B cell (primary cell): ENCODE results near the gene HTRA3. TPM values are rescaled to one million over a fixed set of nuclear protein-coding genes. Genes with fewer than 3 reads are reported as not detected.
A peak's percentile ranks its signal among the peaks of the same experiment; 100 is the strongest.

Source experiments
- ATAC-seq: fragments of 200-7000 bp; cut with Tn5 transposase; one replicate; pipeline ENCODE4 v1.10.0; 2021; ENCODE audit warnings: low read depth, mild to moderate bottlenecking, moderate number of reproducible peaks, moderate library complexity
- CTCF ChIA-PET: fragments of 350-600 bp; sonication (Branson Sonifier 250); formaldehyde crosslinking; loops from one replicate; lab custom pipeline; 2021; ENCODE audit warnings: antibody characterized with exemption, inconsistent platforms; lab: Charles Lee
- POLR2A ChIA-PET: fragments of 350-600 bp; sonication (Branson Sonifier 250); formaldehyde crosslinking; loops from one replicate; lab custom pipeline; 2021; ENCODE audit warnings: antibody characterized with exemption; lab: Charles Lee
- DNase-seq: peaks from one replicate; pipeline ENCODE4 v3.0.0; 2013
- H2AFZ ChIP-seq: 2 replicates; pipeline ENCODE4 v1.6.1; 2012; ENCODE audit warnings: mild to moderate bottlenecking, low read depth, low read length; ENCODE audit not compliant: insufficient read depth, poor library complexity, severe bottlenecking
- H3K27ac ChIP-seq, 2 donors: 1 replicate in 1 of 2; 2 replicates in 1 of 2; pipeline ENCODE4 v1.5.1; 2012 to 2013; ENCODE audit warnings: low read length in 2 of 2, mild to moderate bottlenecking in 2 of 2, moderate library complexity in 1 of 2
- H3K27me3 ChIP-seq, 4 experiments: fragments of 200-600 bp in 1 of 4; sonication (generic) in 1 of 4; replicated peaks in 1 of 4; 1 replicate in 2 of 4; 2 replicates in 2 of 4; pipeline versions ENCODE4 v1.6.1 to v1.7.0; 2013 to 2016; ENCODE audit warnings: low read length in 3 of 4, mild to moderate bottlenecking in 2 of 4, mixed read lengths in 1 of 4, moderate library complexity in 1 of 4; ENCODE audit not compliant: insufficient read depth in 4 of 4, control insufficient read depth in 3 of 4; ENCODE audit errors: control extremely low read depth in 1 of 4
- H3K36me3 ChIP-seq, 2 experiments: replicated peaks in 1 of 2; 1 replicate in 1 of 2; 2 replicates in 1 of 2; pipeline versions ENCODE4 v1.6.1 to v1.7.1; 2013; ENCODE audit warnings: low read length in 1 of 2; ENCODE audit not compliant: insufficient read depth in 2 of 2, control insufficient read depth in 1 of 2; ENCODE audit errors: control extremely low read depth in 1 of 2, extremely low read depth in 1 of 2
- H3K4me1 ChIP-seq, 2 donors: fragments of 200-600 bp in 1 of 2; sonication (generic) in 1 of 2; 1 replicate in 1 of 2; 2 replicates in 1 of 2; pipeline versions ENCODE4 v1.5.1 to v1.6.1; 2013 to 2017; ENCODE audit warnings: low read length in 2 of 2; ENCODE audit not compliant: control insufficient read depth in 2 of 2, insufficient read depth in 2 of 2
- H3K4me2 ChIP-seq: replicated peaks from 2 replicates; pipeline ENCODE3; 2012; ENCODE audit warnings: mild to moderate bottlenecking, low read depth, low read length; ENCODE audit not compliant: poor library complexity, severe bottlenecking
- H3K4me3 ChIP-seq, 5 experiments: fragments of 200-600 bp in 1 of 5; sonication (generic) in 1 of 5; 1 replicate in 3 of 5; 2 replicates in 2 of 5; pipeline versions ENCODE4 v1.5.1 to v1.7.0; 2011 to 2016; ENCODE audit warnings: low read length in 4 of 5, mild to moderate bottlenecking in 4 of 5, low read depth in 2 of 5, control low read depth in 1 of 5, moderate library complexity in 1 of 5; ENCODE audit not compliant: insufficient read depth in 1 of 5; ENCODE audit errors: control extremely low read depth in 1 of 5, extremely low read depth in 1 of 5
- H3K79me2 ChIP-seq: fragments of 200-600 bp; sonication (generic); one replicate; pipeline ENCODE4 v1.6.0; 2016; ENCODE audit warnings: low read length; ENCODE audit not compliant: control insufficient read depth, insufficient read depth
- H3K9ac ChIP-seq: fragments of 200-600 bp; sonication (generic); 2 replicates; pipeline ENCODE4 v1.6.1; 2017; ENCODE audit warnings: mild to moderate bottlenecking, low read length, moderate library complexity
- H3K9me3 ChIP-seq, 3 donors: one replicate each; pipeline versions ENCODE4 v1.6.1 to v1.7.1; 2013; ENCODE audit warnings: low read length in 2 of 3; ENCODE audit not compliant: control insufficient read depth in 2 of 3, insufficient read depth in 1 of 3; ENCODE audit errors: control extremely low read depth in 1 of 3
- H4K20me1 ChIP-seq: 2 replicates; pipeline ENCODE4 v1.6.0; 2012; ENCODE audit warnings: mild to moderate bottlenecking, low read length; ENCODE audit not compliant: insufficient read depth, control insufficient read depth, poor library complexity, severe bottlenecking
- H3K27ac Mint-ChIP-seq: one replicate; pipeline ENCODE4 v1.8.0; 2021; ENCODE audit warnings: mixed read lengths
- H3K27me3 Mint-ChIP-seq: one replicate; pipeline ENCODE4 v1.8.0; 2021; ENCODE audit warnings: mixed read lengths
- H3K4me1 Mint-ChIP-seq: one replicate; pipeline ENCODE4 v1.8.0; 2021; ENCODE audit warnings: mixed read lengths
- H3K4me3 Mint-ChIP-seq: one replicate; pipeline ENCODE4 v1.8.0; 2021; ENCODE audit warnings: mixed read lengths
- H3K9me3 Mint-ChIP-seq: one replicate; pipeline ENCODE4 v1.8.0; 2022; ENCODE audit warnings: mixed read lengths; ENCODE audit not compliant: insufficient read depth
- CTCF ChIP-seq: fragments of 200-600 bp; IDR thresholded peaks from one replicate; pipeline ENCODE4 v1.8.0; 2022; ENCODE audit warnings: antibody characterized with exemption, mild to moderate bottlenecking
- EZH2 ChIP-seq: IDR thresholded peaks from 2 replicates; pipeline ENCODE4 v1.6.1; 2012; ENCODE audit warnings: borderline replicate concordance, low read depth, mild to moderate bottlenecking, moderate library complexity, low read length; ENCODE audit not compliant: insufficient read depth, poor library complexity, severe bottlenecking
- WGBS: methylation state at CpG from one replicate; pipeline ENCODE4 v1.1.5; 2013; ENCODE audit warnings: missing lambda C conversion rate; ENCODE audit not compliant: insufficient coverage; 5-methylcytosine and 5-hydroxymethylcytosine counted together
- intact Hi-C: fragments of 100-400 bp; cut with micrococcal nuclease; formaldehyde crosslinking; loops from one replicate; pipeline ENCODE4 v1.10.0; 2022
- polyA plus RNA-seq: library from polyadenylated mRNA; depleted of rRNA; stranded (reverse); fragments of >200 nt; gene quantifications from 2 replicates; pipeline ENCODE4 v1.2.3, GENCODE V29; 2012
- total RNA-seq, 2 donors: library from RNA; stranded (reverse); fragments of 120-200 nt in 1 of 2; gene quantifications; 1 replicate in 1 of 2; 2 replicates in 1 of 2; pipeline versions ENCODE4 v1.2.3 to v1.2.4, GENCODE V29; 2013 to 2022

The HTRA3 gene
- total and polyA plus RNA-seq, 2 donors (not counting 1 experiment from before 2014, with no cell fraction given) = not detected

- intact Hi-C loops = no loop called here
- Histone ChIP-seq H3K9me3 (no peaks in the 10 kb centered on the region), H3K4me3 (no peak overlapping the region), H4K20me1 (peaks cover 21% of the 10 kb centered on the region), H3K4me2 (no peak overlapping the region), H3K36me3 (peaks cover 5 to 92% of the 10 kb centered on the region in 2 experiments), H3K79me2 (no peaks in the 10 kb centered on the region), H2AFZ (no peak overlapping the region), H3K4me1 (peaks cover 0 to 5% of the 10 kb centered on the region in 2 donors), H3K27ac (peak overlapping the region in 1 of 2 donors; percentile 6), H3K9ac (no peak overlapping the region), H3K27me3 (no peaks in the 10 kb centered on the region)
- TF ChIP-seq CTCF = no peak
- TF ChIP-seq EZH2 = no peak
- Mint-ChIP-seq H3K27me3 (no peaks in the 10 kb centered on the region), H3K4me1 (peaks cover 16% of the 10 kb centered on the region), H3K4me3 (no peak overlapping the region), H3K27ac (peak overlapping the region; percentile 41), H3K9me3 (no peaks in the 10 kb centered on the region)
- ATAC-seq = no peak
- ChIA-PET CTCF (interaction anchor here (0.8 to 1.7 kb wide), 5 partner anchors 14 to 45 kb away, joined by 3 to 8 read pairs (median 3); no protein-coding TSS in a partner anchor), POLR2A (no interaction called here)
- no peak for DNase-seq
- WGBS = 89% methylated on average over 5 of the region's 7 CpGs
Observed at GRCh38 chr4:8220661-8221450, 48.7 kb upstream of the HTRA3 start.

- POLR2A ChIA-PET = interaction anchor here (0.7 to 1.0 kb wide), 2 partner anchors 26 to 59 kb away, joined by 3 to 8 read pairs; no protein-coding TSS in a partner anchor
- H3K27ac ChIP-seq = peak overlapping the region in 1 of 2 donors; percentile 20
- no peak overlapping the region for H3K4me3 Mint-ChIP-seq
Observed at GRCh38 chr4:8221476-8221875, 48.1 kb upstream of the HTRA3 start.

More at GRCh38 chr4:8221476-8221875, 48.1 kb upstream of the HTRA3 start:
- Histone ChIP-seq H4K20me1 (peaks cover 19% of the 10 kb centered on the region), H3K4me2 (no peak overlapping the region), H3K9me3 (no peaks in the 10 kb centered on the region), H3K4me3 (no peak overlapping the region), H3K9ac (no peak overlapping the region), H3K27me3 (no peaks in the 10 kb centered on the region), H3K36me3 (peaks cover 7 to 92% of the 10 kb centered on the region in 2 experiments), H3K4me1 (peaks cover 0 to 5% of the 10 kb centered on the region in 2 donors), H2AFZ (no peak overlapping the region), H3K79me2 (no peaks in the 10 kb centered on the region)
- TF ChIP-seq CTCF = no peak
- no peak for TF ChIP-seq EZH2
- no peaks in the 10 kb centered on the region for H3K27me3 Mint-ChIP-seq
- H3K27ac Mint-ChIP-seq = peak overlapping the region; percentile 47
- 43% methylated on average over 2 of the region's 5 CpGs for WGBS
- H3K4me1 Mint-ChIP-seq = peaks cover 17% of the 10 kb centered on the region
- no peaks in the 10 kb centered on the region for H3K9me3 Mint-ChIP-seq
- DNase-seq (no peak), ATAC-seq (no peak)
- intact Hi-C loops = no loop called here
- CTCF ChIA-PET = interaction anchor here (0.6 to 1.7 kb wide), 5 partner anchors 14 to 46 kb away, joined by 3 to 8 read pairs (median 3); no protein-coding TSS in a partner anchor
